Measurements from ENCODE around the gene RCOR2.

The RCOR2 gene

DNA sequence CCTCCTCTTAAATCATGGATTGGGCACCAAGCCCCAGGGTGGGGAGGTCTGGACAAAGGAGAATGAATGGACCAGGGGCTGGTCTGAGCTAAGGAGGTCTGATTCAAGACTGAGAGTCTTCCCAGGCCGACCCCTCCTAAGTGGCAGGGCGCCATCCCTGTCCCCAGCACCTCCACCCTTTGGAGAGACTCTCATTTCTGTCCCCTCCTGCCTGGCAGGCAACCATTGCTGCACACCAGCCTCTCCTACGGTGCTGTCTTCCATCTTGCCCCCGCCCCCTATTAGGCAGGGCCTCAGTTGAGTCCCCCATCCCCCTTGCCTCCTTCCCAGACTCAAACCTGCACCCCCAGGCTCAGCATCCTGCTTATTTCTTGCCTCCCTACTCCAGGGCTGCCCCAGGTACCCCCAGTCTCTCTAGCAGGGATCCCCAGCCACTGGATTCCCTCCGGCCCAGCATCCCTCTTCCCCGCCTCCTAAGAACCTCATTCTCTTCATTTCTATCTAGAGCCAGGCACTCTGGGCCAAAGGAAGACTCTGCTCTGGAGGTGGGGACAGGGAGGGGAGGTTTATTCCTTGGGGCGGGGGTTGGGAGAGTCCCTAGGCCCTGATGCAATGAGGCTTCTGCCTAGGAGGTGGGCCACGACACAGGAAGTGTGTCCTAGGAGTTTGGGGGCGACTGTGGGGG is 1.7 kb upstream of the RCOR2 start:
- TF ChIP-seq, protein P1, sequence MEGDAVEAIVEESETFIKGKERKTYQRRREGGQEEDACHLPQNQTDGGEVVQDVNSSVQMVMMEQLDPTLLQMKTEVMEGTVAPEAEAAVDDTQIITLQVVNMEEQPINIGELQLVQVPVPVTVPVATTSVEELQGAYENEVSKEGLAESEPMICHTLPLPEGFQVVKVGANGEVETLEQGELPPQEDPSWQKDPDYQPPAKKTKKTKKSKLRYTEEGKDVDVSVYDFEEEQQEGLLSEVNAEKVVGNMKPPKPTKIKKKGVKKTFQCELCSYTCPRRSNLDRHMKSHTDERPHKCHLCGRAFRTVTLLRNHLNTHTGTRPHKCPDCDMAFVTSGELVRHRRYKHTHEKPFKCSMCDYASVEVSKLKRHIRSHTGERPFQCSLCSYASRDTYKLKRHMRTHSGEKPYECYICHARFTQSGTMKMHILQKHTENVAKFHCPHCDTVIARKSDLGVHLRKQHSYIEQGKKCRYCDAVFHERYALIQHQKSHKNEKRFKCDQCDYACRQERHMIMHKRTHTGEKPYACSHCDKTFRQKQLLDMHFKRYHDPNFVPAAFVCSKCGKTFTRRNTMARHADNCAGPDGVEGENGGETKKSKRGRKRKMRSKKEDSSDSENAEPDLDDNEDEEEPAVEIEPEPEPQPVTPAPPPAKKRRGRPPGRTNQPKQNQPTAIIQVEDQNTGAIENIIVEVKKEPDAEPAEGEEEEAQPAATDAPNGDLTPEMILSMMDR (IDR thresholded peaks at IDR 0.05; ENCODE audit: low read length, missing control alignments), result no peak
- no peak for DNase-seq (ENCODE audit: low read depth)
- H3K4me3 ChIP-seq (replicated peaks; ENCODE audit: low read depth, low read length), result no peak overlapping the region

DNA sequence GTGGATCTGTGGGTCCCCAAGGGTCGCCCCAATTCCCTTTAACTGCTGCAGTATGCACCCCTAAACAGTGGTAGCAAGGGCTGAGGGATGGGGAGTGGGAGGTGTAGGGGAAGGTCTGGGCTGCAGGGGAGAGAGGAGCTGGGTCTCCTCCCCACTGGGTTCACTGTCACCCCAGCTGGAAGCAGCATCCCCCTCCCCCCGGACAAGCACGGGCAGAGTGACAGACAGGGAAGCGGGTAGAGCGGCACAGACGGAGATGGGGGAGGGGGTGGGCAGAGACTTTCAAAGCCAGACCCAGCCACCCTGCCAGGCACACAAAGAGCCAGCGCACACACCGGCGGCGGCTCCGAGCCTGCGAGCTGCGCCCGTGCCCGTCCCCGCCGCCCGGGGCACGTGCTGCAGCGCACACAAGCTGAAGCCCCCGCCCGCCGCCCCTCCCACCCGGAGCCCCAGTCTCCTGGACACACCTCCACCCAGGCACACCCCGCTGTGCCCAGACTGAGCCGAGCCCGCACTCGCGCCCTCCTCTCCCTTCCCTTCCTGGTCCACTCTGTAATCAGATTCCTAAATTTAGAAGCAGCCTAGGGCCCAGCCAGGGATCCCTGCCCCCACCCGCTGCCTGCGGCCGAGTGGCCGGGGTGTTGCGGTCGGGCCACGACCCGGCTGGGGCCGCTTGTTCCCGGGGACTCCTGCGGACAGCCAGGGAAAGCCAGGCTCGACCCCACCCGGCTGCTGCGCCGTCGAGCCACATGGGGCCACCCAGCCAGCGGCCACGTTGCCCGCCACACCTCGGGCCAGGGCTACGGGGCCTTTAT is 935 bp upstream of the RCOR2 start:
- TF ChIP-seq, protein P1 (IDR thresholded peaks at IDR 0.05; ENCODE audit: low read length, missing control alignments), result no peak
- H3K4me3 ChIP-seq (replicated peaks; ENCODE audit: low read depth, low read length), result peak overlapping the region; percentile 52
- DNase-seq (ENCODE audit: low read depth), result peak; percentile 17

DNA sequence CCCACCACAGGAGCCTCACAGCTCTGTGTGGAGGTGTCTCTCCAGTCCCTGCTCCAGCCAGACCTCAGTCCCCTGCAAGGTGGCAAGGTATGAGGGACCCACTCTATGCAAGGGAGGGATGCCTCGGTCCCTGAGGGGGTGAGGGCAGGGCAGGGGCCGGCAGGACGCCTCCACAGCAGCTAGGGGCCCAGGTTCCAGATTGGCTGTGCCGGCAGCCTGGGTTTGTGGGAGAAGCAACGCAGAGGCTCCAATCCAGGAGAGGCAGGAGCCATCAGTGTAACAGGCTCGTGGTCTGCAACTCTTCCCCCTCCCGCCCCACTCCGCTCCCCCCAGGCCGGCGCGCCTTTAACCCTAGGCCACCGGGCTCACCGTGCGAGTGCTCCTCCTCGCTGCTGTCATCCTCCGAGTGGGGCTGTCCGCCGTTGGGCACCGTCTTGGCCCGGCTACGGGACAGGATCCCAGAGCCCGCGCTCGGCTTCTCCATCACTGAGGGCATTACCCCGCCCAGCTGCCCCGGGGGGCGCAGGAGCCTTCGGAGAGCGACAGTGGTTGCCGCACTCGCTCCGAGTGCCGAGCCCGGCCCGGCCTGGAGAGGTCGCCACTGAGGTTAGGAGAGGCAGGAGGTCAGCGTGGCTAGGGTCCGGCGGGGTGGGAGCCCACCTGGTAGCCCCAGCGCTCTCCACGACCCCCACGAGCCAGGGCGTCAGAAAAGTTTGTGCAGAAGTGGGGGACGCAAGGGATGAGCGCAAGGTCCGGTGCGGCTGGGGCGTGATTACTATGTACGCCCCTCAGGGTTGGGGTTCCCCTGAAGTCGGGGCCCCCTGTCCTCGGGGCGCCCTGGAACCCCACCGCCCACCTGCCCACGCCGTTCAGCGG is 765 bp downstream of the RCOR2 start:
- H3K4me3 ChIP-seq (replicated peaks; ENCODE audit: low read depth, low read length), result peak overlapping the region; percentile 52
- peak; percentile 23 for DNase-seq (ENCODE audit: low read depth)
- TF ChIP-seq, protein P1 (IDR thresholded peaks at IDR 0.05; ENCODE audit: low read length, missing control alignments), result peak; percentile 43

DNA sequence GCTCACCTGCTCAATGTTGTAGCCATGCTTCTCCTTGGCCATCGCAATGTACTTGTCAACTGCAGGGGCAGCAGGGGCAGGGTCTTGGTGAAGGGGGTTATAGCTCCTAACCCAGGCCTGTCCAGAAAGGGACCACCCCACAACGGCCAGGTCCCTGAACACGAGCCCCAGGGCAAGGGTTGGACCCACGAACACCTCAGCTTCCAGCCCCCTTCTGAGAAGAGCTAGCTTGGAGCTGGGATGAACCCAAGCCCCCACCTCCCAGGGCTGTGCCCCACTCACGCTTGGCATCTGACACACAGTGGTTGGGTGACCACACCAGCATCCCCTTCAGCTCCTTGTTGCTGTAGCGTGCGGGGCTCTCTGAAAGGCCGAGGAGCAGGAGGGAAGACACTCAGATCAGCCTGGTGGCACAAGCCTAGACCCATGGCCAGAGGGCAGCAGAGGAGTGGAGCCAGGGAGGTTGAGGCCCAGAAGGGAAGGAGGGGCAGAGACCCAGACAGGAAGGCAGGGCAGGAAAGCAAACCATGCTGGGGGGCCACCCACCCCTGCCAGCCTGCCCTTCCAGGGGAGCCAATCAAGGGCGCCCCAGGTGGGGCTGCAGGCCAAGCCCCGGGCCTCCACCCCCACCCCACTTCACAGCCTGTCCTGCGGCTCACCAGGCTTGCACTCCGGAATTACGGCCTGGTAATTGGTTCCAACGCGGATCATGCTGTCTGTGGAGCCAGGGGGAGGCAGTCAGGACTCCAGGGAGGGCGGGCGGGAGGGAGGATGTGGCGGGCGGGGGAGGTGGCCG is 1.9 kb downstream of the RCOR2 start:
- H3K4me3 ChIP-seq (replicated peaks; ENCODE audit: low read depth, low read length), result no peak overlapping the region
- DNase-seq (ENCODE audit: low read depth), result no peak
- TF ChIP-seq, protein P1 (IDR thresholded peaks at IDR 0.05; ENCODE audit: low read length, missing control alignments), result no peak

DNA sequence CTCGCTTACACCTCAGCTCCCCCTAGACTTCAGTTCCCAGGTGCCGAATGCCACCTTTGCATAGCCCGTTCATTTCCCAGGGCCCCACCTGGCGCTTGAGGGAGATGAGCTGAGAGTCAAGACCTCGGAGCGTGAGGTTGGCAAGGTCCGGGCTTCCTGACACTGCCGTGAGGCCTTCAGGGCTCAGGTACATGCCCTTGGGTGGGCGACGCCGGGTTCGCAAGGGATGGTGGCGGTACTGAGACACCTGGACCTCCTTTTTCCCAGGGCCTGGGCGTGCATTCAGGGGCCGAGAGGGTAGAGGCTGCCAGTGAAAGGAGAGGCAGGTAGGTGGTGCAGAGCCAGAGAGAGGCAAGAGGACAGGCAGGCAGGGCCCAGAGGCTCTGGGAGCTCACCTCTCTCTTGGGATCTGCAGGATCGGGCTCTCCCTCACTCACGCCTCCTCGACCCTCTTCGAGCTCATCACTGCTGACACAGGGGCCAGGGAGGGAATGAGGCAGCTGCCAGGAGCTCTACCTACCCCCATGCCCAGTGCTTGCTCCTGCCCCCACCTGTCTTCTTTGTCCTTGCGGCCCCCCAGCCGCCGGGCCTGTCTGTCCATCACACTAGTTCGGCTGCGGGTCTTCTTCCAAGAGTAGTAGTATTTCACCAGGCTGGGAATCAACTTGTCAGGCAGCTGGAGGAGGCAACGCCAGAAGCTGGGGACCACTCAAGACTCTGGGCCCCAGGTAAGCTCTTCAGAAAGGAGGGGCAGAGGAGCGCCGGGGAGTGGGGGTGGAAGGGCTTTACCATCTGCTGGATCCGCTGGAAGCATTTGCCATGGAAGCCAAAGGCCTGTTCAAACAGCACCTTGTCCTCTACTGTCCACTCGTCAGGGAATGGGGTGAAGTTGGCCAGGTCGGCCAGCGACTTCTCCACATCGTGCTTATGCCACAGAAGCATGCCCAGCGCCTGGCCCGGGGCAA is 2.8 kb downstream of the RCOR2 start:
- H3K4me3 ChIP-seq (replicated peaks; ENCODE audit: low read depth, low read length), result no peak overlapping the region
- TF ChIP-seq, protein P1 (IDR thresholded peaks at IDR 0.05; ENCODE audit: low read length, missing control alignments), result no peak
- DNase-seq (ENCODE audit: low read depth), result no peak
